M059J (cell line): Measurements from ENCODE around the gene TMEM50B. TPM values are rescaled to one million over a fixed set of nuclear protein-coding genes. Genes with fewer than 3 reads are reported as not detected.
"Not testable (repeated sequence)": the region's sequence is repeated elsewhere in the genome, so short reads cannot be mapped to it uniquely, and the experiment has no call there.

Source experiments
- DNase-seq: peaks from one replicate; pipeline ENCODE4 v3.0.0-alpha.2; 2012; ENCODE audit warnings: low read depth
- total RNA-seq: library from RNA; depleted of rRNA; stranded (reverse); fragments of >200 nt; shearing (Covaris generic); gene quantifications from 2 replicates; pipeline ENCODE4 v1.2.3, GENCODE V29; 2014

The TMEM50B gene
- total RNA-seq, 1 experiment from 2014 or later, result 58.6 TPM

GRCh38 chr21:33428669-33429068 is 51.1 kb downstream of the TMEM50B start:
- DNase-seq, result peak; percentile 77

GRCh38 chr21:33427051-33427450 is 52.7 kb downstream of the TMEM50B start:
- no peak for DNase-seq

DNA sequence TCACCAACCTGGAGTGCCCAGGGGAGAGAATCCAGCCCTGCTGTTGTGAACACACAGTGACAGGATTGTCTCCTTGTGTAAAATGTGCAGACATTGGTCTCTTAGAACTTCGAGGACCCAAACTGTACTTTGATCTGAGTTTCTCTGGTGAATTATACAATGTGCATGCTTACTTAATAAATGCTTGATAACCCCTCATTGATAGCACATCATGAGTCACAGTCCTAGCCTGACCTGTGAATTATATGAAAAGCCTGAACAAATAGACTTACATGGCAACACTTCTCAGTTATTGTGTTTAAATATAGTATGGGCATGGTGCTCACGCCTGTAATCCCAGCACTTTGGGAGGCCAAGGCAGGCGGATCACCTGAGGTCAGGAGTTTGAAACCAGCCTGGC is 53.9 kb downstream of the TMEM50B start:
- no peak for DNase-seq

DNA sequence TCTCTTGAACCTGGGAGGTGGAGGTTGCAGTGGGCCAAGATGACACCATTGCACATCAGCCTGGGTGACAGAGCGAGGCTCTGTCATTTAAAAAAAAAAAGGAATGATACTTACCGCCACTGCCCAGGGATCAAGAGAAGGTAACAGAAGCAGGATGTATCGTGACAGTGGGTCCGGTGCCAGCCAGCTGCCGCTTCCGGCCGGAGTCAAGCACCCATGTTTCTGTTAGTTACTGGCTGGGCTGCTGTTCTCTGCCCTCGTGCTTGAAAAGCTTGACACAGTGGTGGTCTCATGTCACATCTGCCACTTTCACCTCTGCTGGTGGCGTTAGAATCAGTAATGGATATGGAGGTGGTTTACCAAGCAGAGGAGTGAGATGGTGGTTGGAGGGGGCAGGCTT is 55.6 kb downstream of the TMEM50B start:
- no peak for DNase-seq

- DNase-seq, result no peak
These were observed 57.9 kb downstream of the TMEM50B start for GRCh38 chr21:33421713-33422393.

DNA sequence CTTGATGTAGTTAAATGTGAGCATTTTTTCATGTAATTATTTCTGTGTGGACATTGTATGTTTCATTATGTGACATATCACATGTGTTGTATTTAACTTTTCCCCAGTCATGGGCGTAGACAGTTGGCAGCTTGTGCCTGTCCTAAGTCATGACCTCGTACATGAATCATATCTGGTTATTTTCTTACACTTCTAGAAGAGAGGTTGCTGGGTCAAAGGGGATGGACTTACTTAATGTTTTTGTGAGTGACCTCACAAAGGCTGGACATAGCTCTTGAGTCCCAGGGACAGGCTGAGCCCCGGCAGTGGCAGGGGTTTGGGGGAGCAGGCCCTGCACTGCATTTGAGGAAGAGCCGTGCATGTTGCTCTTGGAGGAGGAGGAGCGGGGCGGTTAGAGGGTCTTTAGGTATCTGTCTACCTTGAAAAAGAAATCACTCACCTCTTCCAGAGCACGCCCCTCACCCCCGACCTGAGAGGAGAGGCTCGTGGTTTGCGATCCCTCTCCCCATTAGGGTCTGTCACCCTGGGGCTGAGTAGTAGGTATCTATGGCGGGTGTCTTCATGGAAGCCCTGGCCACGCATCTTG is 60.1 kb downstream of the TMEM50B start:
- DNase-seq, result peak; percentile 70

- DNase-seq, result no peak
These were observed 61.1 kb downstream of the TMEM50B start for GRCh38 chr21:33418691-33419090.

DNA sequence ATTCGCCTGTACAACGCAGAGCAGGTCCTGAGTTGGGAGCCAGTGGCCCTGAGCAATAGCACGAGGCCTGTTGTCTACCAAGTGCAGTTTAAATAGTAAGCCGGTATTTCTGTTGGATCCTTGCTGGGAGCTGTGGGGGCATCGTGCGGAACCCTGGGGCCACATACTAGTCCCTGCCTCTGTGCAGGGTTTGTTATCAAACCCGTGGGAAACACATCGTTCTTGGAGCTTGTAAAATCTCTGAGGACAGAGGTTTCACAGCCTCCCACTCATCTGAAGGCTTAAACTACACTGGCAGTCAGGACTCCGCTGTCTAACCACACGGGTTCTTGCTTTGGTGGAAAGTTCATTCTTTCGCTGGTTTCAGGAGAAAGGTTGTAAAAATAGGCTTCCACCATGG is 64.8 kb downstream of the TMEM50B start:
- DNase-seq, result no peak

GRCh38 chr21:33414068-33414467 is 65.7 kb downstream of the TMEM50B start:
- DNase-seq, result no peak

- DNase-seq, result no peak
These were observed 66.8 kb downstream of the TMEM50B start for GRCh38 chr21:33412832-33413519.

- DNase-seq, result not testable (repeated sequence)
These were observed 67.3 kb downstream of the TMEM50B start for GRCh38 chr21:33412439-33412831.

DNA sequence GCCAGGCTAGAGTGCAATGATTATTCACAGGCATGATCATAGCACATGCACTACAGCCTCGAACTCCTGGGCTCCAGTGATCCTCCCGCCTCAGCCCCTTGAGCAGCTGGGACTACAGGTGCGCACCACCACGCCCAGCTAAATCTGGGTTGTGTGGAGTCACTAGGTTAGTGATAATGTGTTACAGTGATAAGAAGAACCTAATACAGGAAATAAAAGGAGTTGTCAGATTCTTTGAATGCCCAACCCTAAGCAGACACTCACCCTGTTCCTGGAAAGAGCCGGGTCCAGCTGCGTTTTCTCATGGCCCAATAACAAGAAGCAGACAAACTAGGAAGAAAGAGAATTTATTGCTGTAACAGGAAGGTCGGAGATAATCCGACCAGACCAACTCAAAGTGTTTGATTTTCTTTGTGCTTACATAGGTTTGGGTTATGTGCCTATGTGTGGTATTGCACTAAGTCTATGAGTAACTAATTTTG is 67.8 kb downstream of the TMEM50B start:
- DNase-seq, result no peak

GRCh38 chr21:33406493-33406892 is 73.3 kb downstream of the TMEM50B start:
- DNase-seq, result no peak

- DNase-seq, result peak; percentile 63
These were observed 75.8 kb downstream of the TMEM50B start for GRCh38 chr21:33403786-33404585.

DNA sequence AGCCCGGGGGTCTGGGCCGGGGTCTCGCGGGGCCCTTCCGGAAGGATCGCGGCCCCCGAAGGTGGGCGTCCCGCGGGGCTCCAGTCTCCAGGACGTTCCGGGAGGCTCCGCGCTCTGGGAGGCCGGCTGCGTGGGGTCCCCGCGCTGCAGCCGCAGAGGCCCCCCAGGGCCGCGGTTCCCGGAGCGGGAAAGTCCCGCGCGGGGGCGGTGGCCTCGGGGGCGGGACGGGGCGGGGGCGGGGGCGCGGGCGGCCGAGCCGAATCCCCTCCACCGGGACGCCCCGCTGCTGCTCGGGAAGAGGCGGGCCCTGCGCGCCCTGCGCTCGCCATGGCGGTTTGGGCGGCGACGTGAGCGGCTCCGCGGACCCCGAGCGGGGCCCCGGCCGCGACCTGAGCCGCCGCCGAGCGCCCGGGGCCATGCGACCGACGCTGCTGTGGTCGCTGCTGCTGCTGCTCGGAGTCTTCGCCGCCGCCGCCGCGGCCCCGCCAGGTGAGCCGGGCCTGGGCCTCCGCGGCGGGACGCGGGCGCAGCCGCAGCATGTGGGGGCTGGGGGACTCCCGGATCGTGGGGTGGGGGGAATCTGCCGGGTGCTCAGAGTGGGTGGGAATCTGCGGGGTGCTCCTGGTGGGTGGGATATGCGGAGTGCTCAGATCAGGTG is 76.5 kb downstream of the TMEM50B start, which contains the start of gene IFNGR2:
TSS of gene IFNGR2 (plus strand) at position 286 of the 658 bp plus-strand sequence. CDS start at position 417, 131 bp downstream.
- no peak for DNase-seq

- no peak for DNase-seq
These were observed 77.5 kb downstream of the TMEM50B start for GRCh38 chr21:33402001-33402979.

DNA sequence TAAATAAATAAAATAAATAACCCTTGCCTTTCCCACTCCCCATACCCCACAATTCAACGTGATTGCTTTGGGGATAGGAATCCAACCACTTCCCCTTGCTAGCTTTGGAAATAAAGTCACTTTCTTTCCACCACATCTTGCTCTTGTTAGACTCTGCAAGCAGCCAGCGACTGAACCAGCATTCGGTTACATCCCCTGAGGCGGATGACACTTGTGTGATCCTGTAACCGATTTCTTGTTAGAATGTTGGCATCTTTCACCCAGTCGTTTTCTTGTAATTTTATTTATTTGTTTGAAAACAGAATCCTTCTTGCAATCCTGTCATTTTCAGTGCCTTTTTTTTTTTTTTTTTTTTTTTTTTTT is 78.2 kb downstream of the TMEM50B start:
- peak; percentile 94 for DNase-seq
